Measurements from ENCODE around the gene EVI5L. TPM values are rescaled to one million over a fixed set of nuclear protein-coding genes. Genes with fewer than 3 reads are reported as not detected.
"Not testable (repeated sequence)": the region's sequence is repeated elsewhere in the genome, so short reads cannot be mapped to it uniquely, and the experiment has no call there.

The EVI5L gene
- total and polyA plus RNA-seq, 2 donors (not counting 3 experiments of a cell fraction or from before 2014, with no cell fraction given), result 11.9 to 13.5 TPM

DNA sequence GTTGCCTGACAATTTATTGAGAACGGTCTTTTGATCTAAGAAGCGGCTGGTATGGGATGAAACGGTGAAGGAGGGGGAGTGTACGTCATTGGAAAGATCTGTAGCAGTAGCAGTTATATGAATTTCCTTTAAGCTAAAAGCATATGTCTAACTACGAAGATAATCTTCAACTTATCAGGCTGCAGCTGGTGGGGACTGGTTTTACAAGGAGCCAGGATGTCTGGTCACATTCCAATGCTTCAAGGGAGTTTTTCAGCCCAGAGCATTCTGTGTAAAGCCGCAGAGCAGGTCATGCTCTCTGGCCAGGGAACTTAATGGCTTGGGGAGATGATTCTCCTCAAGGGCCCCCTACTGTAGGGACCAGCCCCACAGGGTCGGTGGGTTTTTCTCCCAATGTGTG is 37.7 kb upstream of the EVI5L start:
- POLR2A ChIA-PET, result no interaction called here
- BruUV-seq (replicated peaks), result no TSS peak
- peak; percentile 68 for DNase-seq (ENCODE audit: low read depth, low spot score)
- FAIRE-seq, result no peak
- dilution Hi-C loops (cut with MboI; ENCODE audit: extremely low pct_ligation_motif_present, low sequenced_read_pairs) (no loop called here), intact Hi-C loops (cut with micrococcal nuclease) (no loop called here)
- no peak overlapping the region for H3K4me3 ChIP-seq (replicated peaks in 1 of 3; ENCODE audit: insufficient read depth in 1 of 3, low read depth in 1 of 3, low read length in 3 of 3)
- peak overlapping the region; percentile 62 for H3K27ac ChIP-seq (ENCODE audit: insufficient read depth, low read depth, low read length)
- H3K27me3 ChIP-seq (ENCODE audit: control insufficient read depth in 2 of 2, insufficient read depth in 2 of 2, low read length in 2 of 2), result no peaks in the 10 kb centered on the region
- peaks cover 0 to 2% of the 10 kb centered on the region in 2 experiments for H3K36me3 ChIP-seq (ENCODE audit: control insufficient read depth in 2 of 2, extremely low read depth in 1 of 2, insufficient read depth in 2 of 2, low read length in 2 of 2)
- H4K20me1 ChIP-seq (replicated peaks; ENCODE audit: control insufficient read depth, extremely low read depth, insufficient read depth, low read length), result no peaks in the 10 kb centered on the region
- H3K9me3 ChIP-seq (replicated peaks; ENCODE audit: control insufficient read depth, insufficient read depth, low read length), result no peaks in the 10 kb centered on the region
- no peak overlapping the region for H3K4me2 ChIP-seq (ENCODE audit: insufficient read depth, low read length)
- H3K9ac ChIP-seq (replicated peaks; ENCODE audit: extremely low read depth, insufficient read depth, low read length), result no peak overlapping the region
- peaks cover 27% of the 10 kb centered on the region for H3K4me1 ChIP-seq (ENCODE audit: control insufficient read depth, extremely low read depth, insufficient read depth, low read length)
- CTCF ChIA-PET, result interaction anchor here (0.9 to 1.9 kb wide), 3 partner anchors 43 to 224 kb away, joined by 3 to 7 read pairs (median 5); partner anchors contain the start of gene TRAPPC5
- H3K9me1 ChIP-seq (replicated peaks; ENCODE audit: control insufficient read depth, extremely low read depth, insufficient read depth, low read length), result no peaks in the 10 kb centered on the region
- H2AFZ ChIP-seq (ENCODE audit: low read depth, low read length), result peak overlapping the region; percentile 18
- H3K79me2 ChIP-seq (ENCODE audit: control insufficient read depth, insufficient read depth, low read length), result no peaks in the 10 kb centered on the region
- TF ChIP-seq, protein P1, sequence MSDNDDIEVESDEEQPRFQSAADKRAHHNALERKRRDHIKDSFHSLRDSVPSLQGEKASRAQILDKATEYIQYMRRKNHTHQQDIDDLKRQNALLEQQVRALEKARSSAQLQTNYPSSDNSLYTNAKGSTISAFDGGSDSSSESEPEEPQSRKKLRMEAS (IDR thresholded peaks at IDR 0.05; ENCODE audit: insufficient read depth, insufficient read length), result no peak
- no peak for TF ChIP-seq JUN (IDR thresholded peaks at IDR 0.05; ENCODE audit: borderline replicate concordance, insufficient read depth, insufficient read length, low read depth)
- TF ChIP-seq, protein P2, sequence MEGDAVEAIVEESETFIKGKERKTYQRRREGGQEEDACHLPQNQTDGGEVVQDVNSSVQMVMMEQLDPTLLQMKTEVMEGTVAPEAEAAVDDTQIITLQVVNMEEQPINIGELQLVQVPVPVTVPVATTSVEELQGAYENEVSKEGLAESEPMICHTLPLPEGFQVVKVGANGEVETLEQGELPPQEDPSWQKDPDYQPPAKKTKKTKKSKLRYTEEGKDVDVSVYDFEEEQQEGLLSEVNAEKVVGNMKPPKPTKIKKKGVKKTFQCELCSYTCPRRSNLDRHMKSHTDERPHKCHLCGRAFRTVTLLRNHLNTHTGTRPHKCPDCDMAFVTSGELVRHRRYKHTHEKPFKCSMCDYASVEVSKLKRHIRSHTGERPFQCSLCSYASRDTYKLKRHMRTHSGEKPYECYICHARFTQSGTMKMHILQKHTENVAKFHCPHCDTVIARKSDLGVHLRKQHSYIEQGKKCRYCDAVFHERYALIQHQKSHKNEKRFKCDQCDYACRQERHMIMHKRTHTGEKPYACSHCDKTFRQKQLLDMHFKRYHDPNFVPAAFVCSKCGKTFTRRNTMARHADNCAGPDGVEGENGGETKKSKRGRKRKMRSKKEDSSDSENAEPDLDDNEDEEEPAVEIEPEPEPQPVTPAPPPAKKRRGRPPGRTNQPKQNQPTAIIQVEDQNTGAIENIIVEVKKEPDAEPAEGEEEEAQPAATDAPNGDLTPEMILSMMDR (IDR thresholded peaks at IDR 0.05; ENCODE audit: extremely low read depth in 1 of 2, insufficient read depth in 1 of 2, low read depth in 1 of 2, low read length in 2 of 2), result no peak
- no peak for TF ChIP-seq MYC (IDR thresholded peaks at IDR 0.05; ENCODE audit: low read depth, low read length)
- TF ChIP-seq POLR2AphosphoS5 (IDR thresholded peaks at IDR 0.05; ENCODE audit: insufficient read depth, low read depth, low read length), result no peak
- no peak for TF ChIP-seq GATA2 (IDR thresholded peaks at IDR 0.05; ENCODE audit: insufficient read depth, insufficient read length, low read depth, low read length)
- TF ChIP-seq POLR2A (IDR thresholded peaks at IDR 0.05; ENCODE audit: low read depth, low read length), result no peak
- TF ChIP-seq EZH2 (IDR thresholded peaks at IDR 0.05; ENCODE audit: borderline replicate concordance, low read depth, low read length, severe bottlenecking), result no peak
- TF ChIP-seq FOS (IDR thresholded peaks at IDR 0.05; ENCODE audit: borderline replicate concordance, insufficient read depth, low read length), result no peak

DNA sequence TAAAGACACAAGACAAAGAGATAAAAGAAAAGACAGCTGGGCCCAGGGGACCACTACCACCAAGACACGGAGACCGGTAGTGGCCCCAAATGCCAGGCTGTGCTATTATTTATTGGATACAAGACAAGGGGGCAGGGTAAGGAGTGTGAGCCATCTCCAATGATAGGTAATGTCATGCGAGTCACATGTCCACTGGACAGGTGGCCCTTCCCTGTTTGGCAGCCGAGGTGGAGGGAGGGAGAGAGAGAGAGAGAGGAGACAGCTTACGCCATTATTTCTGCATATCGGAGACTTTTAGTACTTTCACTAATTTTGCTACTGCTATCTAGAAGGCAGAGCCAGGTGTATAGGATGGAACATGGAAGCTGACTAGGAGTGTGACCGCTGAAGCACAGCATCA is 37.3 kb upstream of the EVI5L start:
- H4K20me1 ChIP-seq (replicated peaks; ENCODE audit: control insufficient read depth, extremely low read depth, insufficient read depth, low read length); H3K79me2 ChIP-seq (ENCODE audit: control insufficient read depth, insufficient read depth, low read length); H3K4me3 ChIP-seq (replicated peaks in 1 of 3; ENCODE audit: insufficient read depth in 1 of 3, low read depth in 1 of 3, low read length in 3 of 3); POLR2A ChIA-PET; dilution Hi-C loops (cut with MboI; ENCODE audit: extremely low pct_ligation_motif_present, low sequenced_read_pairs); H3K9me1 ChIP-seq (replicated peaks; ENCODE audit: control insufficient read depth, extremely low read depth, insufficient read depth, low read length); H3K4me2 ChIP-seq (ENCODE audit: insufficient read depth, low read length); FAIRE-seq; H3K9ac ChIP-seq (replicated peaks; ENCODE audit: extremely low read depth, insufficient read depth, low read length); DNase-seq (ENCODE audit: low read depth, low spot score); H3K27me3 ChIP-seq (ENCODE audit: control insufficient read depth in 2 of 2, insufficient read depth in 2 of 2, low read length in 2 of 2); H3K36me3 ChIP-seq (ENCODE audit: control insufficient read depth in 2 of 2, extremely low read depth in 1 of 2, insufficient read depth in 2 of 2, low read length in 2 of 2); H2AFZ ChIP-seq (ENCODE audit: low read depth, low read length); intact Hi-C loops (cut with micrococcal nuclease); H3K9me3 ChIP-seq (replicated peaks; ENCODE audit: control insufficient read depth, insufficient read depth, low read length); BruUV-seq (replicated peaks): not testable (repeated sequence)
- Histone ChIP-seq H3K27ac (ENCODE audit: insufficient read depth, low read depth, low read length) (peak overlapping the region; percentile 62), H3K4me1 (ENCODE audit: control insufficient read depth, extremely low read depth, insufficient read depth, low read length) (peaks cover 27% of the 10 kb centered on the region)
- CTCF ChIA-PET, result interaction anchor here (0.9 to 1.9 kb wide), 2 partner anchors 112 to 224 kb away, joined by 5 to 7 read pairs; partner anchors contain the start of gene TRAPPC5

Measured in endothelial cell of umbilical vein (primary cell).